ENCODE results near the gene TTPAL.

Gene TTPAL

DNA sequence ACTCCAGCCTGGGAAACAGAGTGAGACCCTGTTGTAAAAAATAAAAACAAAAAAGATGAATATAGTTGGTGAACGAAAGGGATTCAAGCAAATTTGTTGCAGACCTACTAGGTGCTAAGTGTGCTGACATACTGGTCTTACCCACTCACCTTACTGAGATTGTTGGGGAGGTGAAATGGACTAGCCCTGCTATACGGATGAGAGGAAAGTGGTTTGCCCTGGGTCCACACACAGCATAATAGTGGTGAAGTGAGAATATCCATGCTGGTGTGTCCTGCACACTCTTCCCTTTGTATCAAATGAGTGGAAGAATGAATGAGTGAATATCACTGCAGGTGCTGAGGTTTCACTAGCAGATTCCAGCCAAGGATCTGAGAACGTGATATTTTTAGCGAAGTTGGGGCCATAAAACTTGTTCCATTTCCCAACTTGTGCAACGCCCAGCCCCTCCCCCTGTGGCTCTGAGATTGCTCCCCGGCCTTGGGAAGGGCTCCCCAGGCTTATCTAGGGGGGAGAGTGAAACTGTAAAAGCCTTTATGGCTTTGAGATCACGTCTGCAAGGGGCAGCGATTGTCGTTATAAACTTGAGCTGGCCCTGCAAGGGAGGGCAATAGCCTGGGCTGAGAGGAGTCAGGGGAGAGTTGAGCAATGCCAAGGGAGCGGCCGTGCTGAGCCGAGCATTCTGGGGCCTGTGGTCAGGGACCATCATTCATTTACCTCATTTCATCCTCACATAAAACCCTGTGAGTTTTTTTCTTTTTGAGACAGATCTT, 33.2 kb upstream of the TTPAL start:
- DNase-seq = no peak

DNA sequence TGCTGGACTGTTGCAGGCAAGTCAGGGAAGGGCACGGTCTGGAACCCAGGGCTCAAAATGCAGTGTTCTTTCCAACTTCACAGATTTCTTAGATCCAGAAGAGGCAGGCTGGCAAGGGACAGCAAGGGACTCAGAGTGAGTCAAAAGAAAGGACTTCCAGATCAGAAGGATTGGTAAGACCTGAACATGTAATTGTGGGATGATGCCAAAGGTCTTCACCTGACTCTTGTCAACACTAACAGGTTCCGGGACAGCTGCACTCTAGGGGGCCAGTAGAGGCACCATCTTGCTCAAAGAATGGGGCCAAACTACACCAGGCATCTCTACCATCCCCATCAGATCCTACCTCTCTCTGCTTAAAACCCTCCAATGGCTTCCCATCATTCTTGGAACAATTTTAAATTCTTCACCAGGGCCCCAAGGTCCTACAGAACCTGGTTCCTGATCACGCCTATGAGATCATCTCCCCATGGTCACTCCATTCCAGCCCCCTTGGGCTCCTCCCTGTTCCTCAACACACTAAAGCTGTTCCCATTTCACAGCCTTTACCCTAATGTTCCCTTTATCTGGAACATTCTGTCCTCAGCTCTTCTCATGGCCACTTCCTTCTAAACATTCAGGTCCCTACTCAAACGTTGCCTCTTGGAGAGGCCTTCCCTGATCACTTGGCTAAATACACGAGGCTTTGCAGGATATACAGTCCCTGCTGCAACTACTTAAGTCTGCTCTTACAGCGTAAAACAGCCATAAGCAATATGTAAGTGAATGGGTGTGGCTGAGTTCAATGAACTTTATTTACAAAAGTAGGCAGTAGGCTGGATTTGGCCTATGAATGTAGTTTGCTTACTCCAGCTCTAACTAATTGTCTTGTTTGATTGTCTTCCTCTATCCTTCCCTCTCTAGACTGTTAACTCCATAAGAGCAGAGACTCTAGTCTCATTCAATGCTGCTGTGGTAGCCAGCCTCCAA, 29.6 kb upstream of the TTPAL start:
- DNase-seq = no peak

GRCh38 chr20:44447827-44448419, 27.8 kb upstream of the TTPAL start:
- no peak for DNase-seq

DNA sequence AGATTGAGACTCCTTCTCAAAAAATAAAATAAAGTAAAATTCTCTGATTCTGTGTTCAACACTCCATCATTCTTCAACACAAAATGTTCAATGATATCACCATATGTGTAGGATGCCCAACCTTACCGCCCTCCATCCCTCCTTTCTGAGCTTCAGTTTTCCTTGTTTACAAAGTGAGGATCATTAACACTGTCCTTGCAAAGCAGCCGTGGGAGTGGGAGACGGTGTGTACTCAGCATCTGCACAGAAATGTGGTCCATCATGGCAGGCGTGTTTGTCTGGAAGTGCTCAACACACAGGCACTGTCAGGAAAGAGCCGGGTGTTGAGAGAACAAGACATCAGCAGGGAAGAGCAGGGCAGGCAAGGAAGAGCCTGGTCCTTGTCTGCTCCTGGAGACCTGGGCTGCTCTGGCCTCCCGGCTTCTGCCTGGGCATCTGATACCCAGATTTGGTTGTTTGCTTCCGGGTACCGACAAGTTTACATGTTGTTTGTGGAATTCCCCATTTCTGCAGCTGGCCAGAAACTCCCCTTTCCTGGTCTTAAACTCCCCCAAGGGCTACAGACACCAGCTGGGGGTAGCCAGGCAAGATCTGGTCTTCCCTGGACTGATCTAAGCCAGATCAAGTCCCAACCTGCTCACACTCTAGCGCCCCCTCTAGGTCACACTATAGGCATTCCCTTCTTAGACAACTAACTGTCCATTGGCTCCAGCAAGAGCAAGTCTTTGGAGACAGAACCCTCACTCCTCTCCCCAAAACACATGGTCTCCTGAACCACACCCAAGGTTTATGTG, 26.7 kb upstream of the TTPAL start:
- DNase-seq = peak; percentile 15

- DNase-seq = no peak
Measured at GRCh38 chr20:44449864-44450263, 25.8 kb upstream of the TTPAL start.

DNA sequence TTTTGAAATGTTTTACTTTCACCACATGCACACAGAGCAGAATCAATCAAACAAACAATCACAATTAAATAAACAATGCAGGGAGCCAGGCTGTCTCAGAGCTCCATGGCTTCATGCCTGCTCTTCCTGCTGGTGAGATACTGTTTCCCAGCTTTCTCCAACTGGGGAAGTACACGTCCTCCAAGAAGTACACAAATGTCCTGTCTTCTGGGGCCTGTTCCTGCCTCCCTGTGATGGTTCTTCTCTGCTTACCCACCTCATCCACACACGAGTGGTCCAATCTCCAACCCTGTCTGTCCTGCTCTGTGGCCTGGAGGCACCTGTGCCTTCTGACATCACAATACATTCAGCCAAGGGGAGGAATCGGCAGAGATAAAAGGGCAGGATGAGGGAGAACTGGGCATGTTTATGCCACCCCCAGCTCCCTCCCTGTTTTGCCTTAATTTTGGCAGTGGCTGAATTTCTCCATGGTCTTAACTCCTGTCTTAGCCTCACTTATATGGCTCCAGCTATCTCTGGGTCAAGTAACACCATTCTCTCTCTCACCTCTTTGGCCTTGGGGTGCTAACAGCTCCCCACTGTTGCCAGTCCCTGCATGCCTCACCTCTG, 25.3 kb upstream of the TTPAL start:
- DNase-seq = no peak

DNA sequence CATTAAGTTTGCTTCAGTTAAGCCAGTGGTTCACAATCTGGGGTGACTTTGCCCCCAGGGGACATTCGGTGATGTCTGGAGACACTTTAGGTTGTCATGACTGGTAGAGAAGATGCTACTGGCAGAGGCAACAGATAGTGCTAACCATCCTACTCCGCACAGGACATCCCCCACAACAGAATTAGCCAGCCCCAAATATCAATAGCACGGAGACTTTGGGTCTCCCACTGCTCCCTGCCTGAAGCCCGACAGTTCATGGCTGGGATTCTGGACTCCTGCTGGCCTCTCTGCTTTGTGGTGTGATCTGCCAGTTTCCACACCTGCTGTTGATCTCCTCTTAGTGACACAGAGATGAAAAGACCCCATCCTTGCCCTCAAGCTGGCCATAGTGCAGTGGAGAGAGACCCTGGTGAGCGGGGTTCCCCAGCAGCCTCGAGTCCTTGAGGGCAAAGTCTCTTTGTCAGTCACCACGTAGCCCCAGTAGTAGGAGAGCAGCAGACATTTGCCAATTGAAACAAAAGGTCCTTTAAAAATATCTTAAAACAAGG, 24.7 kb upstream of the TTPAL start:
- no peak for DNase-seq

DNA sequence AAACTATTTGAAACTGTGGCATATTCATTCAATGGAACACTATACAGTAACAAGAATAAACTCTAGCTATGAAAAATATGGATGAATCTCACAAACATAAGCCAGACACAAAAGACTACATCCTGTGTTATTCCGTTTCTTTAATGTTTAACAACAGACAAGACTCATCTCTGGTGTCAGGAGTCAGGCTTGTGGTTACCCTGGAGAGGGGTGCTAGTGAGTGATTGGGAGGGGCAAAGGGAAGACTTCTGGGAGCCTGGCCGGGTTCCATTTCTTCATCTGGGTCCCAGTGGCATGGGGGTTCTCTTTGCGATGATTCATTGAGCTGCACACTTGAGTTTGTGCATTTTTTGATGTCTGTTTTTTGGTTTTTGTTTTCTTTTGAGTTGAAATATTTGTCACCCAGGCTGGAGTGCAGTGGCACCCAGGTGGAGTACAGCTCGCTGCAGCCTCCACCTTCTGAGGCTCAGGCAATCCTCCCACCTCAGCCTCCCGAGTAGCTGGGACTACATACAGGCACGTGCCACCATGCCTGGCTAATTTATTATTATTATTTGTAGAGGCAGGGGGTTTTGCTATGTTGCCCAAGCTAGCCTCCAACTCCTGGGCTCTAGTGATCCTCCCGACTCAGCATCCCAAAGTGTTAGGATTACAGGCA, 21.2 kb upstream of the TTPAL start:
- no peak for DNase-seq

GRCh38 chr20:44455126-44455525, 20.5 kb upstream of the TTPAL start:
- DNase-seq = no peak

- DNase-seq = no peak
Measured at GRCh38 chr20:44456611-44457010, 19.1 kb upstream of the TTPAL start.

DNA sequence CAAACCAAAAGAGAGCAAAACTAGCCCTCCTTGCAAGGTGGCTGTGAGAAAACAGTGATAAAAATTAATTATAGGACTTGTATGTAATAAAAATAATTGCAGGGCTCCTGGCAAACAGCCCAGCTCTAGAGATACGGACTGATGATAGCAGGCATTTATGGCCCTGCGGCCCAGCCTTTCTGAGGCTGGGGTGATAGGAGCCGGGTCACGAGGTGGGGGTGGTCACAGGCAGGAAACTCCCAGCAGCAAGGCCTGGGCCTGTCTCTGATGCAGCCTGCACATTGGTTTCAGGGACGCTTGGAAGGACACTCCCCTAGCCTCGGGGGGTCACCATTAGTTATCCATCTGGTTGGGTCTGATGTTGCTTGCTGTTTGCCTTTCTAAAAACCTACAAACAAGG, 18.7 kb upstream of the TTPAL start:
- DNase-seq = no peak

DNA sequence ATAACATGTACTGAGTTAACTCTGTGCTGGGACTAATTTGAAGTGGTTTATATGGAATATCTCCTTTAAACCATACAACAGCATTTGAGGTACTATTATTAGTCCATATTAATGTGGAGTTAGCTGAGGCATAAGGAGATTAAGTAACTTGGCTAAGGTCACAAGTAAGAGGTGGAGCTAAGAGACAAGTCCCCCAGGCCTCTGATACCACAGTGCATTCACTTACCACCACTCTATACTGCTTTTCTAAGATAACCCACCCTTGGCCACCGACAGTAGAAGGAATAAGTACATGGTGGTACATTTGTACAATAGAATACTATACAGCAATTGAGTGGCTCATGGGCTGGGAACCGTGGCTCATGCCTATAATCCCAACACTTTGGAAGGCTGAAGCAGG, 16.4 kb upstream of the TTPAL start:
- no peak for DNase-seq

DNA sequence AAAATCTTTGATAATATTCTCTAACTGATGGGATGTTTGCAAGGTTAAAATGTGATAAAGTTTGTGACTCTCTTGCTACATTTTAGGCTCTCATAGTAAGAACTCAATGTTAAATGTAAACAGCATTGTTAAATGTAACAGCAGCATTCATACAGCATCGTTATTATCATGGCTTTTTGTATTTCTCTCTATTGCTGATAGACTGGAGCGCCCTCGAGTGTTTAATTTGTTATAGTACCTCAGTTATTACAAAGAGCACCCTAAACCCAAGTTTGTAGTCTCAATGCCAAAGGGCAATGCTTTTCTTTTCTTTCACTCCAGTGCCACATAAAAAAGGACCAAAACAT, 14.9 kb upstream of the TTPAL start:
- peak; percentile 17 for DNase-seq

GRCh38 chr20:44461142-44461802, 14.4 kb upstream of the TTPAL start:
- DNase-seq = no peak

GRCh38 chr20:44461803-44462174, 13.9 kb upstream of the TTPAL start:
- DNase-seq = no peak

- DNase-seq = no peak
Measured at GRCh38 chr20:44463466-44463865, 12.2 kb upstream of the TTPAL start.

DNA sequence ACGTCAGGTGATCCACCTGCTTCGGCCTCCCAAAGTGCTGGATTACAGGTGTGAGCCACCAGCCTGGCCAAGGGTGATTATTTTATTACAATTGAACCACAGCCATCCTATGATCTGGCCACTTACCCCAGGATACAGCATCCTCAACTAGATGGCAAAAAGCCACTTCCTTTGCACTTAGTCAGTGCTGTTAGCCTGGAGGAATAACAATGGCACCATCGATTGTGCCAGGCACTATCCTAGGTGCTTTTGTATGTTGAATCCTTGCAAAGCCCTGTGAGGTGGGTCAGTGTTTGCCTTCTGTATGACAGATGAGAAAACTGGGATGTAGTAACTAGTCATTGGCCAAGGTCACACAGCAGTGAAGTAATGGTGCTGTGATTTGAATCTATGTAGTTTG, 11.2 kb upstream of the TTPAL start:
- DNase-seq = no peak

DNA sequence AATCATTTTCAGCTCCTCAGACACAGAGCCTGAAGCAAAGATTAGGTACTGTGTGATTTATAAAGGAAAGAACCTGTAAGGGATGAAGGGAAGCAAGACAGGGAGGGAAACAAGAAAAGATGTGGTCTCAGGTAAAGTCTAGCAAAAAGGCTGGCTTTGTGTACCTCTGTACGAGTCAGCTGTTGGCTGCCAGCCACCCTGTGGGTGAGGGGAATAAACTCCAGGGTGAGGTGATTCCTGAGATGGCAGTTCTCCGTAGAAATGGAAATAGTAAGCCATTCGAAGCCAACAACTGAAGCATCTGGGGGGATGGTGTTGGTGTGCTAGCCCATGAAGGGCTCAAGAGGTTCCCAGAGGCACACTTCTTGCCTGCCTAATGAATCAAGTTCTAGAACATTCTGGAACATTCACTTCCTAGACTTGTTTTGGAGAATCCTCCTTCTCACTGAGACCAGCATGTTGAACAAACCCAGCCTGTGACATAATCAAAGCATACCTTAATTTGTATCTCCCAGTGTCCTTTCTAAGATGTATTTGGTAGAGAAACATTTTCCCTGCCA, 10.6 kb upstream of the TTPAL start:
- DNase-seq = no peak

- DNase-seq = no peak
Measured at GRCh38 chr20:44467289-44467883, 8.3 kb upstream of the TTPAL start.

DNA sequence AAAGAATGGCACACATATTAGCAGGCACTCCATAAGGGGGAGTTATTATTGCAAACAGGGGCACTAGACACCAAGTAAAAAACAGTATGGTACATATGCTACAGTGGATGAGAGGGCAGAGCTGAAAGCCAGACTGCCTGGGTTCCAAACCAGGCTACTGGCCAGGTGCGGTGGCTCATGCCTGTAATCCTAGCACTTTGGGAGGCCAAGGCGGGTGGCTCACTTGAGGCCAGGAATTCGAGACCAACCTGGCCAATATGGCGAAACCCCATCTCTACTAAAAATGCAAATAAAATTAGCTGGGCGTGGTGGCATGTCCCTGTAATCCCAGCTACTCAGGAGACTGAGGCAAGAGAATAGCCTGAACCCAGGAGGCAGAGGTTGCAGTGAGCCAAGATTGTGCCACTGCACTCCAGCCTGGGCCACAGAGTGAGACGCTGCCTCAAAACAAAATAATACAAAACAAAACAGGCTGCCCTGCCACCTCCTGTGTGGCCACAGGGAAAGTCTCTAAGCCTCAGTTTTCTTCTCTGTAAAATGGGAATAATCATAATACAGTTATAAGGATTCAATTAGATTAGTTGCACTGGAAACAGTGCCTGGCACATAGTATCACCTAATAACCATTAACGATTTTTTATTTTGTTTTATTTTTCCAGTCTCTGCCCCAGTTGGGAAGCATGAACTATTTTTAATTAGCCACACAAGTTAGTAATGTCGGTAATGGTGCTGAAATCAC, 7.5 kb upstream of the TTPAL start:
- DNase-seq = no peak

Measured in activated CD4-positive, alpha-beta T cell treated with anti-CD3 and anti-CD28 coated beads, Interleukin-2, Interleukin-6, amounts not matched to agents 100 ng/mL and 50 ng/mL, durations not matched to agents 16 hours and 8 hours (primary cell).